Suprapubic skin (tissue), 4 donors: ENCODE measurements around the gene MARCHF6. TPM values are rescaled to one million over a fixed set of nuclear protein-coding genes. Genes with fewer than 3 reads are reported as not detected.

Experiments used
- DNase-seq, 2 donors: peaks; one replicate each; pipeline ENCODE4 v3.0.0-alpha.2; 2019; ENCODE audit warnings: low spot score in 2 of 2
- H3K27ac ChIP-seq: fragments of 200-600 bp; sonication (generic); one replicate; pipeline ENCODE4 v1.5.1; 2019
- H3K27me3 ChIP-seq: fragments of 200-600 bp; sonication (generic); one replicate; pipeline ENCODE4 v1.5.1; 2019
- H3K36me3 ChIP-seq: fragments of 200-600 bp; sonication (generic); one replicate; pipeline ENCODE4 v1.5.1; 2019
- H3K4me1 ChIP-seq: fragments of 200-600 bp; sonication (generic); one replicate; pipeline ENCODE4 v1.5.1; 2019
- H3K4me3 ChIP-seq: fragments of 200-600 bp; sonication (generic); one replicate; pipeline ENCODE4 v1.5.1; 2019; ENCODE audit warnings: mild to moderate bottlenecking
- H3K9me3 ChIP-seq: fragments of 200-600 bp; sonication (generic); one replicate; pipeline ENCODE4 v1.5.1; 2019
- EP300 ChIP-seq: sonication (generic); formaldehyde crosslinking; IDR thresholded peaks from one replicate; pipeline ENCODE4 v1.6.1; 2017; ENCODE audit warnings: antibody characterized with exemption
- POLR2A ChIP-seq, 2 donors: fragments of 450-650 bp; IDR thresholded peaks; one replicate each; pipeline ENCODE4 v1.6.1; 2017; ENCODE audit warnings: antibody characterized with exemption in 2 of 2, mild to moderate bottlenecking in 2 of 2, moderate library complexity in 2 of 2
- POLR2AphosphoS5 ChIP-seq, 3 donors: sonication (generic); formaldehyde crosslinking; IDR thresholded peaks; one replicate each; pipeline ENCODE4 v1.6.1; 2017; ENCODE audit warnings: antibody characterized with exemption in 3 of 3
- WGBS: methylation state at CpG from one replicate; pipeline ENCODE4 v1.1.5; 2018; 5-methylcytosine and 5-hydroxymethylcytosine counted together
- total RNA-seq, 4 donors: library from RNA; depleted of rRNA; stranded (reverse); fragments of >200 nt; gene quantifications; one replicate each; pipeline ENCODE4 v1.1.0, GENCODE V29; 2016
- TF ChIP-seq, protein P1 (sequence below), 2 donors: fragments of 200-600 bp in 1 of 2; fragments of 450-650 bp in 1 of 2; sonication (generic) in 1 of 2; IDR thresholded peaks; one replicate each; pipeline ENCODE4 v1.5.1; 2016 to 2019; ENCODE audit warnings: antibody characterized with exemption in 2 of 2, mild to moderate bottlenecking in 1 of 2, moderate library complexity in 1 of 2

Gene MARCHF6
- total RNA-seq, 4 donors from 2014 or later = 89.7 to 273 (median 143) TPM

- no peaks in the 10 kb centered on the region for H3K36me3 ChIP-seq
- no peak overlapping the region for H3K4me3 ChIP-seq
- DNase-seq = no peak
- H3K9me3 ChIP-seq = no peaks in the 10 kb centered on the region
- H3K4me1 ChIP-seq = peaks cover 21% of the 10 kb centered on the region
- WGBS = 81% methylated on average over 10 of the region's 10 CpGs
- TF ChIP-seq EP300 = no peak
- no peak for TF ChIP-seq POLR2A (IDR thresholded peaks at IDR 0.05)
- no peak for TF ChIP-seq POLR2AphosphoS5 (IDR thresholded peaks at IDR 0.05)
- TF ChIP-seq, protein P1, sequence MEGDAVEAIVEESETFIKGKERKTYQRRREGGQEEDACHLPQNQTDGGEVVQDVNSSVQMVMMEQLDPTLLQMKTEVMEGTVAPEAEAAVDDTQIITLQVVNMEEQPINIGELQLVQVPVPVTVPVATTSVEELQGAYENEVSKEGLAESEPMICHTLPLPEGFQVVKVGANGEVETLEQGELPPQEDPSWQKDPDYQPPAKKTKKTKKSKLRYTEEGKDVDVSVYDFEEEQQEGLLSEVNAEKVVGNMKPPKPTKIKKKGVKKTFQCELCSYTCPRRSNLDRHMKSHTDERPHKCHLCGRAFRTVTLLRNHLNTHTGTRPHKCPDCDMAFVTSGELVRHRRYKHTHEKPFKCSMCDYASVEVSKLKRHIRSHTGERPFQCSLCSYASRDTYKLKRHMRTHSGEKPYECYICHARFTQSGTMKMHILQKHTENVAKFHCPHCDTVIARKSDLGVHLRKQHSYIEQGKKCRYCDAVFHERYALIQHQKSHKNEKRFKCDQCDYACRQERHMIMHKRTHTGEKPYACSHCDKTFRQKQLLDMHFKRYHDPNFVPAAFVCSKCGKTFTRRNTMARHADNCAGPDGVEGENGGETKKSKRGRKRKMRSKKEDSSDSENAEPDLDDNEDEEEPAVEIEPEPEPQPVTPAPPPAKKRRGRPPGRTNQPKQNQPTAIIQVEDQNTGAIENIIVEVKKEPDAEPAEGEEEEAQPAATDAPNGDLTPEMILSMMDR (IDR thresholded peaks at IDR 0.05) = no peak
- no peak overlapping the region for H3K27ac ChIP-seq
- H3K27me3 ChIP-seq = no peaks in the 10 kb centered on the region
Observed at GRCh38 chr5:10311595-10312425, 41.7 kb upstream of the MARCHF6 start.

GRCh38 chr5:10315201-10315600 lies 38.3 kb upstream of the MARCHF6 start:
- Histone ChIP-seq H3K27ac (no peak overlapping the region), H3K27me3 (no peaks in the 10 kb centered on the region), H3K4me3 (no peak overlapping the region), H3K9me3 (no peaks in the 10 kb centered on the region), H3K4me1 (peaks cover 6% of the 10 kb centered on the region), H3K36me3 (no peaks in the 10 kb centered on the region)
- no peak for DNase-seq
- TF ChIP-seq EP300 (no peak), POLR2AphosphoS5 (IDR thresholded peaks at IDR 0.05) (no peak), POLR2A (IDR thresholded peaks at IDR 0.05) (no peak)
- TF ChIP-seq, protein P1 (IDR thresholded peaks at IDR 0.05) = no peak
- WGBS = 83% methylated on average over 5 of the region's 5 CpGs

GRCh38 chr5:10315824-10316509 lies 37.5 kb upstream of the MARCHF6 start:
- no peaks in the 10 kb centered on the region for H3K27me3 ChIP-seq
- no peak overlapping the region for H3K27ac ChIP-seq
- WGBS = 89% methylated on average over 15 of the region's 15 CpGs
- no peak overlapping the region for H3K4me3 ChIP-seq
- TF ChIP-seq POLR2A (IDR thresholded peaks at IDR 0.05) = no peak
- TF ChIP-seq, protein P1 (IDR thresholded peaks at IDR 0.05) = no peak
- TF ChIP-seq POLR2AphosphoS5 (IDR thresholded peaks at IDR 0.05) = no peak
- TF ChIP-seq EP300 = no peak
- H3K9me3 ChIP-seq = no peaks in the 10 kb centered on the region
- H3K36me3 ChIP-seq = no peaks in the 10 kb centered on the region
- no peak for DNase-seq
- no peaks in the 10 kb centered on the region for H3K4me1 ChIP-seq

GRCh38 chr5:10317825-10318682 lies 35.4 kb upstream of the MARCHF6 start:
- no peak for DNase-seq
- TF ChIP-seq POLR2A (IDR thresholded peaks at IDR 0.05) = no peak
- TF ChIP-seq POLR2AphosphoS5 (IDR thresholded peaks at IDR 0.05) = no peak
- no peak for TF ChIP-seq EP300
- TF ChIP-seq, protein P1 (IDR thresholded peaks at IDR 0.05) = no peak
- Histone ChIP-seq H3K27me3 (no peaks in the 10 kb centered on the region), H3K9me3 (no peaks in the 10 kb centered on the region), H3K4me1 (no peaks in the 10 kb centered on the region), H3K27ac (no peak overlapping the region), H3K4me3 (no peak overlapping the region), H3K36me3 (no peaks in the 10 kb centered on the region)
- WGBS = 67% methylated on average over 6 of the region's 6 CpGs
